GM20431 (cell line): ENCODE data around the gene RABGAP1.

Experiments
- in situ Hi-C: fragments of 300-500 bp; cut with MseI, MboI; formaldehyde crosslinking; loops from one replicate; pipeline ENCODE4 v1.15.0; 2020; ENCODE audit warnings: low sequenced_read_pairs; ENCODE audit not compliant: unreplicated experiment

RABGAP1 gene

GRCh38 chr9:123003466-123003865 is 62.6 kb downstream of the RABGAP1 start:
- in situ Hi-C loops = no loop called here

- in situ Hi-C loops = no loop called here
Measured at GRCh38 chr9:123005964-123006363, 65.1 kb downstream of the RABGAP1 start.

GRCh38 chr9:123007269-123007668 is 66.4 kb downstream of the RABGAP1 start:
- in situ Hi-C loops = no loop called here

- in situ Hi-C loops = no loop called here
Measured at GRCh38 chr9:123008909-123009308, 68.1 kb downstream of the RABGAP1 start.

GRCh38 chr9:123011380-123011779 is 70.6 kb downstream of the RABGAP1 start:
- in situ Hi-C loops = no loop called here

- in situ Hi-C loops = no loop called here
Measured at GRCh38 chr9:123011878-123012528, 71.2 kb downstream of the RABGAP1 start.

- in situ Hi-C loops = no loop called here
Measured at GRCh38 chr9:123016631-123017030, 75.8 kb downstream of the RABGAP1 start.

- in situ Hi-C loops = no loop called here
Measured at GRCh38 chr9:123020796-123021195, 80.0 kb downstream of the RABGAP1 start.

- in situ Hi-C loops = no loop called here
Measured at GRCh38 chr9:123026425-123026824, 85.6 kb downstream of the RABGAP1 start.

- in situ Hi-C loops = no loop called here
Measured at GRCh38 chr9:123027517-123027916, 86.7 kb downstream of the RABGAP1 start.

- in situ Hi-C loops = no loop called here
Measured at GRCh38 chr9:123028136-123028535, 87.3 kb downstream of the RABGAP1 start.

- in situ Hi-C loops = no loop called here
Measured at GRCh38 chr9:123028973-123029372, 88.2 kb downstream of the RABGAP1 start.

GRCh38 chr9:123031963-123032362 is 91.1 kb downstream of the RABGAP1 start:
- in situ Hi-C loops = no loop called here

- in situ Hi-C loops = no loop called here
Measured at GRCh38 chr9:123033352-123033751, 92.5 kb downstream of the RABGAP1 start, which contains the start of gene GPR21. TSS of gene GPR21 (plus strand) at chr9:123033667. CDS start at chr9:123034567, 900 bp downstream.

- in situ Hi-C loops = no loop called here
Measured at GRCh38 chr9:123033864-123034601, 93.2 kb downstream of the RABGAP1 start.

GRCh38 chr9:123034881-123035510 is 94.2 kb downstream of the RABGAP1 start:
- in situ Hi-C loops = no loop called here

- in situ Hi-C loops = no loop called here
Measured at GRCh38 chr9:123035791-123036190, 95.0 kb downstream of the RABGAP1 start.

- in situ Hi-C loops = no loop called here
Measured at GRCh38 chr9:123036893-123037545, 96.2 kb downstream of the RABGAP1 start.

- in situ Hi-C loops = no loop called here
Measured at GRCh38 chr9:123039617-123040219, 98.9 kb downstream of the RABGAP1 start.

GRCh38 chr9:123040801-123041200 is 100.0 kb downstream of the RABGAP1 start:
- in situ Hi-C loops = no loop called here
